GM03348 (cell line): Measurements from ENCODE around the gene C1orf141.
"Not testable (repeated sequence)": the region's sequence is repeated elsewhere in the genome, so short reads cannot be mapped to it uniquely, and the experiment has no call there.

ENCODE experiments used
- DNase-seq: peaks from one replicate; pipeline ENCODE4 v3.0.0; 2012; ENCODE audit warnings: low spot score

C1orf141 gene

GRCh38 chr1:67085326-67085725 lies 49.4 kb downstream of the C1orf141 start:
- DNase-seq = no peak

GRCh38 chr1:67084765-67085318 lies 49.9 kb downstream of the C1orf141 start:
- DNase-seq = no peak

GRCh38 chr1:67078291-67078690 lies 56.5 kb downstream of the C1orf141 start:
- no peak for DNase-seq

DNA sequence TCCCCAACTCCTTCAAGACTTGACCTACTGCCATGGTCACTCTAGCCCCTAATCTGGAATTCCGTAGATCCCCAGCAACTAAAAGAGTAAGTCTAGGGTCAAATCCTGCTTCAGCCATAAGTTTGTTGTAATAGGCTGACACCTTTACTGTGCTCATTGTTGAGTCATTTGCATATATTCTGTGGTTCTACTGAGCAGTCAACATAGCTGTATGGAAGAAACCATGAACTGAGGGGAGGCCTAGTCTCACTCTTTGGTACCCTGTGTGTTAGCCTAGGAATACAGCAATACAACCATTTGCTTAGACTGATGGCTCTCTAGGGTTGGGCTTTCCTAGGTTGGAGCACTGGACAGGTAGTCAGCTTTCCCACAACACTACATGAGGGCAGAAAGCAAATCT lies 57.2 kb downstream of the C1orf141 start:
- no peak for DNase-seq

DNA sequence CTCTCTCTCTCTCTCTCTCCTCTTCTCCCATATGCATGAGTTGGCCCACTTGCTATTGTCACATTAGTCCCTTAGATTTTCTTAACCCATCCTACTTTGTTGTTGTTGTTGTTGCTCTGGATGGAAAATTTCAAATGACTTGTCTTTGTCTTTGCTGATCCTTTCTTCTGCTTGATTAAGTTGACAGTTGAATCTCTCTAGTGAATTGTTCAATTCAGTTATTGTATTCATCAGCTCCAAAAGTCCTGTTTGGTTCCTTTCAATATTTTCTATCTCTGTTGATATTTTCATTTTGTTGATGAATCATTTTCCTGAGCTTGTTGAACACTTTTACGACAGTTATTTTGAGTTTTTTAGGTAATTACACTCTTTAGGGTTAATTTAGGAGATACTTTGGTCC lies 62.0 kb downstream of the C1orf141 start:
- no peak for DNase-seq

- DNase-seq = not testable (repeated sequence)
Observed at GRCh38 chr1:67067655-67068054, 67.1 kb downstream of the C1orf141 start.

DNA sequence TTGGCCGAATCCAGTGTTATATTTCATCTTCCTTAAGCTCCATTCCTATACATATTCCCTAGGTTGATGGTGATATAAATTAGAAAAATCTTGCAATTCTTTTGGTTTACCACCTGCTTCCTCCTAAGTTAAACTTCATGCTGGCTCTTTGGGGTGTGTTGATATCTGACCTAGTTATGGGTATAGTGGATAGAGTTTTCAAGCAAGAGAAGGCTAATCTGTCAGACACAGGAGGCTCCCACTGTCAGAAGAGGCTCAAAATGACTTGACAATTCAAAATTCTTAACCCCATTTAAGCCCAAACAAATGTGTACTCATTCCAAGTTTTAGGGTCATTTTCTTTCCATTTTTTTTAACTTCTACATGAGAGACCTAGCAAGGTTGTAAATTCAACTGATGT lies 72.4 kb downstream of the C1orf141 start:
- DNase-seq = no peak

DNA sequence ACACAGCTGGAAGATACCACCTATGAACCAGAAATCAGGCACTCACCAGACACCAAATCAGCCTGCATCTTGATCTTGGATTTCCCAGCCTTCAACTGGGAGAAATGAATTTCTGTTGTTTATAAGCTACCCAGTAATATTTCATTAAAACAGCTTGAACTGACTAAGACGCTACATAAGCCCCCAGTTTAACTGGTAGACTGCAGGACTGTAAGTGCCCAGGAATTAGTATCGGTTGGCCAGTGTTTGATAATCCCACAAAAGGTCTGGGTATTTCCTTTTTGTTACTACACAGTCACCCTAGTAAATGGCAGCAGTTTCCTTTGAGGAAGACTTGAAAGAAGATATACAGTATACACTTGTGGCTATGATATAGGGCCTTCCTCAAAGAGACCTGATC lies 73.5 kb downstream of the C1orf141 start:
- no peak for DNase-seq

GRCh38 chr1:67060811-67061218 lies 74.0 kb downstream of the C1orf141 start:
- DNase-seq = peak; percentile 82

DNA sequence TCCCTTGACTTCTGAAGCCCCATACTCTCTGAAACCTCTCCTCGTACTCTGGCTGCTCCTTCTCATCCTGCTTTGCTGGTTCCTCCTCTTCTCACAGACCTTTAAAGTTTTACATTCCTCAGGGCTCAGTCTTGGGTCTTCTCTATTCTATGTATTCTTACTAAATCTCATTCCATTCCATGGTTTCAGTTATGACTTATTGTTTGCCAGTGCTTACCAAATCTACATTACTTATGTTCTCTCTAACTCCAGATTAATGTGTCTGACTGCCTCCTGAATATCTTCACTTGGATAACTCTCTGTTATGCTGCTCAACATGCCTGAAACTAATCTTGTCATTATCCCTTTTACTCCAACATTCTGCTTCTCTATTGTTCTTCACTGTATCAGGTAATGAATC lies 75.4 kb downstream of the C1orf141 start:
- DNase-seq = peak; percentile 11

DNA sequence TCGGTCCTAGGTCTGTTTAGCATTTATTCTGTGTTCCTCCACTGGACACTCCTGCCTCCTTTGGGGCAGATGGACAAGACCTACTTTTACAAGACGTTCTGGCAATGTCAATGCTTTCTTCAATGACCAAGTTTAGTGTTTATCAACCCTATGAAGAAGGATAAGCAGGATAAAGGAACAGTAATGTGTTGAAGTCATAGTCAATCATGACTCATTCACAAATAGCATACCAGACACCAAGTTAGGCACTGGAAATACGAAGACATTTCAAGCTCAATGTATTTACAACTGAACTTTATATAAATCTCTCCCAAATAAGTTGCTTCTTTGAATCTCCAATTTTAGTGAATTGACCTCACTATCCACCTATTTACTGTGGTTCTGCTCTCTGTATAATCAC lies 76.0 kb downstream of the C1orf141 start:
- no peak for DNase-seq

GRCh38 chr1:67058242-67058641 lies 76.5 kb downstream of the C1orf141 start:
- DNase-seq = no peak

GRCh38 chr1:67053785-67054772 lies 80.7 kb downstream of the C1orf141 start, which contains the start of gene SLC35D1:
Gene SLC35D1 (minus strand): TSS chr1:67054148. CDS start chr1:67054013, 135 bp downstream.
- peak; percentile 82 for DNase-seq

- peak; percentile 85 for DNase-seq
Observed at GRCh38 chr1:67053535-67053784, 81.3 kb downstream of the C1orf141 start.

DNA sequence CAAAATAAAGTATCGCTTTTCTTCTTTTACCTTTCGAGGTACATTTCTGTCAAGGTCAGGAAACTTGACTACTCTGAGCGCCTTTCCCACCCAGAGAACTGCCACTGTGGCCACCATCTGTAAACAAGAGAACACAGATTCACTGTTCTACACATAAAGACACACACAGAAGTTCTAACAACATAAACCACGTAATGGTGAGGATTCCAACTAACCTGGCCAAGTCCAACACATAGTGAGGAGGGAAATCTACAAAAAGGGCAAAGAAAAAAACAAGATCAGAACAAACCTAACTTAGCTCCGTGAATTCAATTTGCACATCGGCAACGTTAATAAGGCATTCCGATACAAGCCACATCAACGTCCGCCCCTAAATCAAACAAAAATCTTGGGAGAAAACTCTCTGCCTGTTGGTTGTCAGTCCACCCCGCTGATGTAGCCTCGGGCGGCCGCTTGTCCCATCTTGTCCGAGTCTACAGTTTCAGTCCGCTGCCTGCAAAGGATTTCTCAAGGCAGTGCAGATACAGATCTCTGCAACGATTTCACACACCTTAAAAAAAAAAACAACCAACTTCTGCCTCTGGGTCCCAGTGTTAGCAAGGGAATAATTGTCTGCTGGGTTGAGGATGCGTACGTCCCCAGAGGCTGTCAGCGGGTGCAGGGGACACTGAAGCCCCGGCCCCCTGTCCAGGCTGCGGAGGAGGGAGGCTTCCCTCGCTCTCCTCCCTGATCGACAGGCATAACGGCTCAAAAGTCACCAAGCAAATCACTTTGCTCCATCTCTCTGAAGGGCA lies 81.8 kb downstream of the C1orf141 start:
- peak; percentile 52 for DNase-seq

DNA sequence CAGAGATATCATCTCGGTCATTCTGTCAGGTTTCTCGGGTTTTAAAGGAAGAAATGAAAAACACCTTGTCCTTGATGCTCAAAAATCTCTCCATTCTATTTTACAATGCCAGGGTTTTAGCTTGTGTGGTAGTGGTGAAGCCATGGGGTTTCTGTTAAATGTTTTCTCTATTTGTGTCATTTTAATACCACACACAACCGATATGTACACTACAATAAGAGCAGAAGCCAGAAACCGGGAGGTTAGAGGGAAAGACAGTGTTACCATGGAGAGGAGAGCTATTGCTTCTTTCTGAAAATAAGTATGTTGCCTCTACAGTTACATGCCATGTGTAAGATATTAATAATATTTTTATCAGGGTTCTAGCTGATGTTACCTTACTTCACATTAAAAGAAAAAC lies 83.6 kb downstream of the C1orf141 start:
- DNase-seq = peak; percentile 10

DNA sequence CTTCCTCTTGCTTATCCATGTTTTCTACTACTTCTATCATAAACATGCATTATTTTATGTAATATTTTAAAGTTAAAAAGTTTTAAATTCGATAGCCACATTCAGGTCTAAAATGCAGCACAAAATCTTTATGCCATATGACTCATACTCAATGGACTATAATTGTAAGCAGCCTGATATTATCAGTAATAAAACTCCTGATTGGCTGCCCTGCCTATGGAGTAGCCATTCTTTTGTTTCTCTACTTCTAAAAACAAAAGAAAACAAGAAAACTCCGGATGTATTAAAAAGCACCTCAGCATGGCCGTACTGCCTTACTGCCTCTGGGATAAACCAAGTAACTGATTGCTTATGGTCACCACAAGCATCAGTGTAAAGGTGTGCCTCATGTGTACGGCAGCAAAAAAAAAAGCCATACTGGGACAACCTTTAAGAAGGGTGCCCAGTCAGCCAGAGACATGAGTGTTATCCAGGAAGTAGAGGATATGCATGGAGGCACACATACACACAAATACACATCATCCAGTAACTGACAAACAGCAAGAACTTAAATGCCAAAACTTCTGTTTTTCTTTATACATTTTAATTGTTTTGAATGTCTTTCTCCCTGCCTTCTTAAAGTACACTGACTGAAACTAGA lies 90.0 kb downstream of the C1orf141 start:
- DNase-seq = no peak

DNA sequence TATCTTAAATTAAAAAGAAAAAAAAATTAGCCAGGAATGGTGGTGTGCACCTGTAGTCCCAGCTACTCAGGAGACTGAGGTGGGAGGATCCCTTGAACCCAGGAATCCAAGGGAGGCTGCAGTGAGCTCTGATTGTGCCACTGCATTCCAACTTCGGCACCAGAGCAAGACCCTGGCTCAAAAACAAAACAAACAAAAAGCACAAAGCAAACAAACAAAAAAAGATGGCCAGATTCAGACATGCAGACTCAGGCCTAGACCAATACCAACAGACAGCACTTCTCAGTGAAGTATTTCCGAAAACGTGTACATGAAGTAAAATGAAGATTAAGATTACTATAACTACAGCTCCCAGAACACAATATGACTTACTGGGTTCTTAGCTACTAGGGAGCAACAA lies 91.4 kb downstream of the C1orf141 start:
- no peak for DNase-seq
